Natural killer cell (primary cell): ENCODE data around the gene CCNI2. TPM values are rescaled to one million over a fixed set of nuclear protein-coding genes. Genes with fewer than 3 reads are reported as not detected.

ENCODE experiments used
- ATAC-seq, 3 donors: fragments of 150-1000 bp in 2 of 3; fragments of 200-7000 bp in 1 of 3; cut with Tn5 transposase; 1 replicate in 1 of 3; 2 replicates in 2 of 3; pipeline ENCODE4 v1.10.0; 2021; ENCODE audit warnings: mild to moderate bottlenecking in 2 of 3, moderate library complexity in 2 of 3
- DNase-seq, 2 donors: peaks; one replicate each; pipeline versions ENCODE4 v3.0.0 to v3.0.0-alpha.2; 2013 to 2021; ENCODE audit warnings: mixed read lengths in 1 of 2
- H3K27ac ChIP-seq: one replicate; pipeline ENCODE4 v1.5.1; 2013; ENCODE audit warnings: mild to moderate bottlenecking, low read length
- H3K27me3 ChIP-seq: one replicate; pipeline ENCODE4 v1.6.1; 2013; ENCODE audit warnings: low read length; ENCODE audit not compliant: control insufficient read depth, insufficient read depth
- H3K36me3 ChIP-seq: one replicate; pipeline ENCODE4 v1.6.1; 2013; ENCODE audit warnings: low read length; ENCODE audit not compliant: control insufficient read depth, insufficient read depth
- H3K4me1 ChIP-seq: one replicate; pipeline ENCODE4 v1.6.1; 2013; ENCODE audit warnings: low read length; ENCODE audit not compliant: control insufficient read depth, insufficient read depth
- H3K4me3 ChIP-seq: one replicate; pipeline ENCODE4 v1.5.1; 2013; ENCODE audit warnings: low read length
- H3K9me3 ChIP-seq: one replicate; pipeline ENCODE4 v1.6.1; 2013; ENCODE audit warnings: low read length; ENCODE audit not compliant: control insufficient read depth, insufficient read depth
- H3K27ac Mint-ChIP-seq, 2 donors: one replicate each; pipeline ENCODE4 v1.8.0; 2022; ENCODE audit warnings: mild to moderate bottlenecking in 2 of 2, mixed read lengths in 2 of 2, moderate library complexity in 1 of 2
- H3K27me3 Mint-ChIP-seq, 2 donors: one replicate each; pipeline ENCODE4 v1.8.0; 2022; ENCODE audit warnings: low read depth in 2 of 2, mixed read lengths in 2 of 2
- H3K36me3 Mint-ChIP-seq: one replicate; pipeline ENCODE4 v1.8.0; 2022; ENCODE audit warnings: mixed read lengths
- H3K4me1 Mint-ChIP-seq, 2 donors: one replicate each; pipeline ENCODE4 v1.8.0; 2022; ENCODE audit warnings: mixed read lengths in 2 of 2
- H3K4me3 Mint-ChIP-seq: one replicate; pipeline ENCODE4 v1.8.0; 2022; ENCODE audit warnings: mild to moderate bottlenecking, moderate library complexity, mixed read lengths
- H3K9me3 Mint-ChIP-seq, 2 donors: one replicate each; pipeline ENCODE4 v1.8.0; 2022; ENCODE audit warnings: mixed read lengths in 2 of 2
- WGBS: methylation state at CpG from one replicate; pipeline ENCODE4 v1.1.7; 2013; ENCODE audit warnings: missing lambda C conversion rate; ENCODE audit not compliant: insufficient coverage; 5-methylcytosine and 5-hydroxymethylcytosine counted together
- intact Hi-C: fragments of 100-400 bp; cut with micrococcal nuclease; formaldehyde crosslinking; loops from one replicate; pipeline ENCODE4 v1.14.2; 2022
- total RNA-seq, 4 donors: library from RNA; stranded (reverse); fragments of 120-200 nt in 1 of 4; gene quantifications; one replicate each; pipeline versions ENCODE4 v1.2.3 to v1.2.4, GENCODE V29; 2013 to 2022
- TF ChIP-seq, protein P1 (sequence below): fragments of 200-600 bp; IDR thresholded peaks from one replicate; pipeline ENCODE4 v1.8.0; 2022; ENCODE audit warnings: antibody characterized with exemption

CCNI2 gene
- total RNA-seq, 3 donors from 2014 or later (not counting 1 experiment from before 2014, with no cell fraction given): 0.23 to 1.5 TPM; not detected in 1

DNA sequence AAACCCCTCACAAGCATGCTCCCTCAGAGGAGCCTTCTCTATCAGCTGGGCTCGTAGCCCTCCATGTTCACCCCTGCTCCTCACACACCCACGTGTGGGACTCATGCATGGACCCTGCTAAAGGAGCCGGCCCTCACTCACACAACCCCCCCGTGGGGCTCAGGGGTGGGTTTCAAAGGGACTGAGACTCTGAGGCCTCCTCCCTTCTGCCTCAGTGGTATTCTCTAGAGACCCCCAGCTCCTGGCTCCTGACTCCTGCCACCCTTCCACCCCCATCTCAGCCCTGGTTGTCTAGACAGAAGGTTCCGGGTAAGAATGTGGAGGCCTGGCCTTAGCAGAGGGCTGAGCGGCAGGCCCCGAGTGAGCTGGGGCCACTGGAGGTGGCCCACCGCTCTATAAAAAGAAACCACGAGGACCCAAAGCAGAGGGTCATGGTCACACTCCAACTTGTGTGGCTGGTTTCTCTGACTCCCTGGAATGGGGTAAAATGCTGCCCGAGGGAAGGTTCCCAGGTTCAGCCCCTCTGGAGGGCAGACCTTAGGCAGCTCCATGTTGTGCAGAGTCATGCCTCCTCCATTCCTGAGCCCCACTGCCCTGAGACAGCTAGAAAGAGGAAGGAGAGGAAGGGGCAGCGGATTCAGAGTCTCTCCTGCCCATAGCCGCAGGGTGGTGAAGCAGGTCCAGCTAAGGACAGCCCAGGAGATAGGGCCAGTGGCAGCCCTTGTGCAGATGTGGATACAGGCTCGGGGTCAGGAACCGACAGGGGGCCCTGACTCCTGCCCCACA lies 19.0 kb downstream of the CCNI2 start:
- H3K27me3 Mint-ChIP-seq: no peaks in the 10 kb centered on the region
- TF ChIP-seq, protein P1, sequence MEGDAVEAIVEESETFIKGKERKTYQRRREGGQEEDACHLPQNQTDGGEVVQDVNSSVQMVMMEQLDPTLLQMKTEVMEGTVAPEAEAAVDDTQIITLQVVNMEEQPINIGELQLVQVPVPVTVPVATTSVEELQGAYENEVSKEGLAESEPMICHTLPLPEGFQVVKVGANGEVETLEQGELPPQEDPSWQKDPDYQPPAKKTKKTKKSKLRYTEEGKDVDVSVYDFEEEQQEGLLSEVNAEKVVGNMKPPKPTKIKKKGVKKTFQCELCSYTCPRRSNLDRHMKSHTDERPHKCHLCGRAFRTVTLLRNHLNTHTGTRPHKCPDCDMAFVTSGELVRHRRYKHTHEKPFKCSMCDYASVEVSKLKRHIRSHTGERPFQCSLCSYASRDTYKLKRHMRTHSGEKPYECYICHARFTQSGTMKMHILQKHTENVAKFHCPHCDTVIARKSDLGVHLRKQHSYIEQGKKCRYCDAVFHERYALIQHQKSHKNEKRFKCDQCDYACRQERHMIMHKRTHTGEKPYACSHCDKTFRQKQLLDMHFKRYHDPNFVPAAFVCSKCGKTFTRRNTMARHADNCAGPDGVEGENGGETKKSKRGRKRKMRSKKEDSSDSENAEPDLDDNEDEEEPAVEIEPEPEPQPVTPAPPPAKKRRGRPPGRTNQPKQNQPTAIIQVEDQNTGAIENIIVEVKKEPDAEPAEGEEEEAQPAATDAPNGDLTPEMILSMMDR: no peak
- H3K4me3 Mint-ChIP-seq: no peak overlapping the region
- Histone ChIP-seq H3K4me1 (no peaks in the 10 kb centered on the region), H3K36me3 (no peaks in the 10 kb centered on the region), H3K4me3 (no peak overlapping the region), H3K9me3 (no peaks in the 10 kb centered on the region), H3K27me3 (no peaks in the 10 kb centered on the region), H3K27ac (no peak overlapping the region)
- no peaks in the 10 kb centered on the region for H3K36me3 Mint-ChIP-seq
- ATAC-seq: no peak
- no peak overlapping the region for H3K27ac Mint-ChIP-seq
- intact Hi-C loops: no loop called here
- no peak for DNase-seq
- 94% methylated on average over 14 of the region's 14 CpGs for WGBS
- H3K9me3 Mint-ChIP-seq: no peaks in the 10 kb centered on the region
- no peaks in the 10 kb centered on the region for H3K4me1 Mint-ChIP-seq

DNA sequence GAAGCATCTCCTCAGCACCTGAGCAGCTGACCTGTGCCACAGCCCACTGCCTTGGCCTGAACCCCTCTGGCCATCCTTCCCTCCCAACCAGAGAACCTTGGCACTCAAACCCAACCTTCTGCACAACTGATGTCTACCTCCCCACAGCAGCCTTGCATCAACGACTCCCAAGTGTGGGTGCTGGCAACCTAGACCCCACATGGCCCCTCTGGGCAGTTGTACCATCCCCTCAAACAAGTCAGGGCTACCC lies 19.5 kb downstream of the CCNI2 start:
- Histone ChIP-seq H3K27ac (no peak overlapping the region), H3K36me3 (no peaks in the 10 kb centered on the region), H3K27me3 (no peaks in the 10 kb centered on the region), H3K9me3 (no peaks in the 10 kb centered on the region), H3K4me3 (no peak overlapping the region), H3K4me1 (no peaks in the 10 kb centered on the region)
- Mint-ChIP-seq H3K4me1 (no peaks in the 10 kb centered on the region), H3K4me3 (no peak overlapping the region), H3K36me3 (no peaks in the 10 kb centered on the region), H3K27ac (no peak overlapping the region), H3K9me3 (no peaks in the 10 kb centered on the region), H3K27me3 (no peaks in the 10 kb centered on the region)
- ATAC-seq: no peak
- TF ChIP-seq, protein P1: no peak
- intact Hi-C loops: no loop called here
- no peak for DNase-seq
- WGBS: 84% methylated on average over 1 of the region's 1 CpG

DNA sequence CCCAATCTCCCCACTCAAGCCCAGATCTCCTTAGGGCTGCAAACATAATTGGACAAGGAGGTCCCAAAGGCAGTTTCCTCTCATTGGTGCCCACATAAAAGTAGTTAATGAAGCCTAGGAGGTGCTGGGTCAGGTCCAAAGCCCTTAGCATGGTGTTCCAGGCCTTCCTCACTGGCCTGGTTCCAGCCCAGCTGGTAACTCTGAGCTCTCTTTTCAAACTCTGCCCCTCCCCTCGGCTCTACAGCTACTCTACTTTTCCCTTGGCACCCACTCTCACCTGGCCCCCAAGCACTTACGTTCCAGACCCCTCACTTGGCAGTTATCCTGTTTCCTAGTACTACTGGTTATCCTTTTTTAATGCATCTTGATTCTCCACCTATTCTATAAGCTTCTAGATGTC lies 19.9 kb downstream of the CCNI2 start:
- H3K4me3 Mint-ChIP-seq: no peak overlapping the region
- H3K9me3 Mint-ChIP-seq: no peaks in the 10 kb centered on the region
- H3K27ac ChIP-seq: no peak overlapping the region
- 90% methylated on average over 2 of the region's 2 CpGs for WGBS
- ATAC-seq (no peak), DNase-seq (no peak)
- H3K27me3 Mint-ChIP-seq: no peaks in the 10 kb centered on the region
- H3K4me3 ChIP-seq: no peak overlapping the region
- no peaks in the 10 kb centered on the region for H3K4me1 ChIP-seq
- H3K27ac Mint-ChIP-seq: no peak overlapping the region
- intact Hi-C loops: no loop called here
- no peaks in the 10 kb centered on the region for H3K36me3 ChIP-seq
- no peaks in the 10 kb centered on the region for H3K4me1 Mint-ChIP-seq
- H3K27me3 ChIP-seq: no peaks in the 10 kb centered on the region
- TF ChIP-seq, protein P1: no peak
- no peaks in the 10 kb centered on the region for H3K9me3 ChIP-seq
- no peaks in the 10 kb centered on the region for H3K36me3 Mint-ChIP-seq

DNA sequence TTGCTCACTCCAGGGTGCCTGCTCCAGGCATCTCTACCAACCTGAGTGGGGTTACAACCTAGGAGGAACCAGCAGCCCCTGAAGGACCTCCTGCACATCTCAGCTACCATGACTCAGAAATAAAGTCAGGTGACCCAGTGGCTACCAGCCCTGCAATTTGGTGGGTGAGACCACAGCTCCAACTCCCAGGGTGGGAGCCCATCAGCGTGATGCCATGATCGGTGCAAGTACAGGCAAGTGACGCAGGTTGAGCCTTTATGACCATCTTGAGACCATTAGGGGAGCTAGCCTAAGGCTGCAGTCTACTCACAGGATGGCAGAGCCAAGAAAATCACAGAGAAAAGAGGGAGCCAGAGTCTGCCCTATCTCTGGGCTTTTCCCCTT lies 21.3 kb downstream of the CCNI2 start:
- no peaks in the 10 kb centered on the region for H3K36me3 Mint-ChIP-seq
- TF ChIP-seq, protein P1: no peak
- Histone ChIP-seq H3K27ac (no peak overlapping the region), H3K4me3 (no peak overlapping the region), H3K9me3 (no peaks in the 10 kb centered on the region), H3K36me3 (no peaks in the 10 kb centered on the region), H3K4me1 (no peaks in the 10 kb centered on the region), H3K27me3 (peaks cover 2% of the 10 kb centered on the region)
- no peaks in the 10 kb centered on the region for H3K4me1 Mint-ChIP-seq
- H3K27me3 Mint-ChIP-seq: no peaks in the 10 kb centered on the region
- WGBS: 98% methylated on average over 3 of the region's 3 CpGs
- ATAC-seq (no peak), DNase-seq (no peak)
- no peak overlapping the region for H3K27ac Mint-ChIP-seq
- no peak overlapping the region for H3K4me3 Mint-ChIP-seq
- H3K9me3 Mint-ChIP-seq: no peaks in the 10 kb centered on the region
- intact Hi-C loops: no loop called here
